Lower lobe of right lung (tissue), 1 donor: ENCODE data around the gene DNM1. TPM values are rescaled to one million over a fixed set of nuclear protein-coding genes. Genes with fewer than 3 reads are reported as not detected.
A peak's percentile ranks its signal among the peaks of the same experiment; 100 is the strongest.

Experiments used
- microRNA-seq: library from miRNA; unstranded; fragments of <30 nt; microRNA quantifications from one replicate; pipeline ENCODE4 v1.2.0, GENCODE V29; 2020; ENCODE audit warnings: borderline number of aligned reads
- total RNA-seq: library from RNA; stranded (reverse); fragmentation: NEBNext Ultra II Directional; extraction: Animal tissue kit (Norgen Biotek cat#: 25700); gene quantifications from one replicate; pipeline ENCODE4 v1.2.1, GENCODE V29; 2021
- donor health status: DM: no; HTN: yes; CAD: no; lungs with severe emphysema.

DNM1 gene
- total RNA-seq, 1 donor from 2014 or later, result 8.8 TPM

Small RNA genes within 50 kb of the gene (microRNA-seq; reads per million reads assigned to microRNA genes)
- 450 reads per million, percentile 72 among the genes with 10 or more reads in this experiment for gene MIR199B
- not detected for gene MIR3154

Other genes starting within 250 kb of the DNM1 start
- gene EEIG1, start 222.4 kb upstream of the DNM1 start, total RNA-seq, result 36.0 TPM
- 11.3 TPM for gene NAIF1, start 136.1 kb upstream of the DNM1 start, total RNA-seq
- 27.3 TPM for gene SLC25A25, start 135.1 kb upstream of the DNM1 start, total RNA-seq
- gene PTGES2, start 75.7 kb upstream of the DNM1 start, total RNA-seq, result 30.6 TPM
- gene LCN2, start 53.9 kb upstream of the DNM1 start, total RNA-seq, result 83.4 TPM
- gene BBLN, start 43.1 kb upstream of the DNM1 start, total RNA-seq, result 47.9 TPM
- 98.5 TPM for gene CIZ1, start 11.8 kb upstream of the DNM1 start, total RNA-seq
- 82.7 TPM for gene GOLGA2, start 72.6 kb downstream of the DNM1 start, total RNA-seq
- gene SWI5, start 72.9 kb downstream of the DNM1 start, total RNA-seq, result 19.1 TPM
- 18.1 TPM for gene TRUB2, start 119.1 kb downstream of the DNM1 start, total RNA-seq
- 35.9 TPM for gene COQ4, start 119.5 kb downstream of the DNM1 start, total RNA-seq
- 19.5 TPM for gene SLC27A4, start 137.1 kb downstream of the DNM1 start, total RNA-seq
- gene URM1, start 168.0 kb downstream of the DNM1 start, total RNA-seq, result 49.0 TPM
- gene CERCAM, start 217.5 kb downstream of the DNM1 start, total RNA-seq, result 11.2 TPM